Cortex of kidney (tissue), 1 donor: ENCODE results near the gene WDR7.

Source experiments
- DNase-seq: peaks from one replicate; lab custom pipeline; 2025; lab: John Stamatoyannopoulos, UW

Gene WDR7

DNA sequence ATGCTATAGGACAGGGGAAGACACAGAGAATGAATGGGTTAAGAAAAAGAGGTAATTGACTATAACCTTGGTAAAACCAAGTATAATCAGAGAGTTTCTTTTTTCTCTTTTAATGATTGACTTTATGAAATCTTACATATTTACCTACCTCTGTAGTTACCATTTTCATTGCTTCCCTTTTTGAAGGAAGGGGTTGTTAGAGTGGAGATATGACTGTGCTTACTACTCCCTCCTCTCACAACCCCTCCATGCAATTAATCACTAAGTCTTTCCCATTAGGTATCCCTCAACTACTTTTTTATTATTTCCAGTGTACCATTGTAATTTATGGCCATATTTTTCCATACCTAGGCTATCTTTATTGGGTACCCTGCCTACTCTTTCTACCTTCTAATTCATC lies 71.4 kb downstream of the WDR7 start:
- DNase-seq, result no peak

DNA sequence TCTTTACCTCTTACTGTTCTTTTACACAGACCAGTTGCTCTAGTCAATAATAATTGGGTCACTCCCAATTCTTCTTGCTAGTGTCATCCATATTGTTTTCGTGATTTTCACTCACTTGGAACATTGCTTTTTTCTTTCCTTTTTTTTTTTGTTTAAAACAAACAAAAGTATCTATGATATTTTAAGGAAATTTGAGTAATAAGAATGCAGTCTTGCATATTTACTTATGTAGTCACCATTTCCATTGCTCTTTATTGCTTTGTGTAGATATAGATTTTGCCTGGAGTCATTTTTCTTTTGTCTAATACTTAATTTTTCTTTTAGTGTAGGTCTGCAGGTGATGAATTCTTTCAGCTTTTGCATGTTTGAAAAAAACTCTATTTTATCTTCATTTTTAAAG lies 71.9 kb downstream of the WDR7 start:
- DNase-seq, result no peak

DNA sequence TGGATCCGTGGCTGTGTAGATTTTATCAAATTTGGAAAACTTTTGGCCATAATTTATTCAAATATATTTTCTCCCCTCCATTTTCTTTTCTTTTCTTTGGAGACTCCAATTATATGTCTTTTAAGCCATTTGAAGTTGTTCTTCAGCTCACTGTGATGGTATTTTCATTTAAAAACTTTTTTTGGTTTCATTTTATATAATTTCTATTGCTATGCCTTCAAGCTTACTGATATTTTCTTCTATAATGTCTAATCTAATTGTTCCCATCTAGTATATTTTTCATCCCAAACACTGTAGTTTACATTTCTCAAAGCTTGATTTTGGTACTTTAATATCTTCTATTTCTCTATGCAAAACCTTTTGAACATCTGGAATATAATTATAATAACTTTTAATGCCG lies 72.5 kb downstream of the WDR7 start:
- no peak for DNase-seq

- DNase-seq, result no peak
These were observed 75.7 kb downstream of the WDR7 start for GRCh38 chr18:56726906-56727305.

DNA sequence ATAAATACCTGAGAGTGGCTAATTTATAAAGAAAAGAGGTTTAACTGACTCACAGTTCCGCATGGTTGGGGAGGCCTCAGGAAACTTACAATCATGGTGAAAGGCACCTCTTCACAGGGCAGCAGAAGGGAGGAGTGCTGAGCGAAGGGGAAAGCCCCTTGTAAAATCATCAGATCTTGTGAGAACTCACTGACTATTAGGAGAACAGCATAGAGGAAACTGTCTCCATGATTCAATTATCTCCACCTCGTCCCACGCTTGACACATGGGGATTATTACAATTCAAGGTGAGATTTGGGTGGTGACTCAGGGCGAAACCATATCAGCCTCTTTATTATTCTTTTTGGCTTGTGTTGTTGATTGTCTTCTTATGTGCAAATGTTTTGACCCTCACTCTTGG lies 76.2 kb downstream of the WDR7 start:
- DNase-seq, result no peak

DNA sequence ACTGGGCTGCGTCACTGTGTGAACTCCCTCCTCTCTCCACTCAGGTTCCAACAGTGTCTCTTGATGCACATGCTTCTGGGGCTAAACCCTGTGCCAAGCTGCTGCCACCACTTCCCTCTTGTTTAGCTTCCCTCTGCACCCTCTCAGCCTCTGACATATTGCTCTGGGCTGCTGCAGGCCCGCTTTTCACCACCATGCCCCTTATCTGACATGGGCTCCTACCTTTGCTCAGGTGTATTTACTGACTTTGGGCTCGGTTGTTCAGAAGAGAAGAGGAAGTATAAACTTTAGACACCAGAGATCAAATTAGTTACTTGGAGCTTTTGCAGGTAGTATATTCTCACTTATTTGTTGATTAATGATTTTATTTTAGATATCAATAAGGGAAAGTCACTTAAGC lies 77.6 kb downstream of the WDR7 start:
- no peak for DNase-seq

- no peak for DNase-seq
These were observed 87.0 kb downstream of the WDR7 start for GRCh38 chr18:56738184-56738583.

- DNase-seq, result no peak
These were observed 88.6 kb downstream of the WDR7 start for GRCh38 chr18:56739731-56740130.

DNA sequence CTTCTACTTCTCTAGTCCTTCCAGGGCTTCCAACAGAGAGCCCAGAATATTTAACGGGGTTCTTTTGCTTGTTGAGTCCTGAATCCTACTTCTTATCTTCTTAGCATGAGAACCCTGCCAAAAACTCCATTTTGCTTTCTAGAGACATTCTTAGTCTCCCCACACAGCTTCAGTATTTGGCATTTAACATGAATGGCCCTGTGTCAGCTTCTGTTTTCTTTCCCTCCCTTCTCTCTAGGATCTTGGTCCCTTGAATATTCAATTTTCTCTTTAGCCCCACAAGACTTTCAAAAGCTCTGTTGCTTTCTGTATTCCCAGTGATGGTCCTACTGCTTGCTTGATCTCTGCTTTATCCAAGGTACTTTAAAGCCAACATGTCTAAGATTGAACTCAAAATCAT lies 89.5 kb downstream of the WDR7 start:
- DNase-seq, result no peak

DNA sequence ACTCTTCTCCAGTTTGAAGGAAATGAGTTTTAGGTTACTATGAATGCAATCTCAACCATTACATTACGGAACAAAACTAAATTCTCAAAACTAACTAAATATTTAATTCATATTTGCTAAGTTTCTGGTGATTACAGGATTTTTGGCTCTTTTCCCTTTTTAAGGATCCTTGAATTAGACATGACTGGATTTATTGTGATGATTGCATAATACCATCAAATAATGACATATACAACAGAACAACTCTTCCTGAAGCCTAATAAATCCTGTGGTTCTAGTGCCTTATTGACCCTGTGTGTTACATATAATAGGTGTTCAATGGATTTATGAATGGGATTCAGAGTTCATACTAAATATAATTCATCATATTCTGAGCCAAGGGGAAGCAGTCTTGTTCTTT lies 90.5 kb downstream of the WDR7 start:
- no peak for DNase-seq

GRCh38 chr18:56743115-56743514 lies 92.0 kb downstream of the WDR7 start:
- DNase-seq, result no peak

DNA sequence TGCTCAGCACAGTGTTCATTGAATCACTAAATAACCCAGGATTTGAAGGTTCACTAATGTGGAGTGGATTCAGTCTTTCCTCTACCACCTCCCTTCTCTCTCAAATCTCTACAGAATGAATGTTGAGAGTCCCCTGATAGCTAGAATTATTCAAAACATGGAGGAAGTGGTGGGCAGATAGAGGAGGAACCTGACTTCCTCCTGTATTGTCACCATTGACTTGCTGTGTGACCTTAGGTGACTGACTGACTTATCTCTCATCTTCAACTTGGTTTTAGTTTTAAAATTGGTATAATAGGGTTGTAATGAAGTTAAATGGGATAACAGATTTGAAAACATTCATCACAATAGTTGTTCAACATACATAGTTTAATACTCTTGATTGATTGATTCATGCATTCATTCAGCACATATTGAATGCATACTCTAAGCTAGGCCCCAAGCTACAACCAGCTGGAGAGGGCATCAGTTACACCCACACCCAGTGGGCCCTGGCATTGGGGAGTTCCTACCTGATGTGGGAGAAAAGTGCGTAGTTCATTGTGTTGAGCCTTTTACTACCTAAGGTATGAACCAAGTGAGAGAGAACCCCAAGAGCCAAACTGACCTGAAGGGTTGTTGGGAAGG lies 96.0 kb downstream of the WDR7 start:
- no peak for DNase-seq

- DNase-seq, result no peak
These were observed 96.7 kb downstream of the WDR7 start for GRCh38 chr18:56747857-56748256.

DNA sequence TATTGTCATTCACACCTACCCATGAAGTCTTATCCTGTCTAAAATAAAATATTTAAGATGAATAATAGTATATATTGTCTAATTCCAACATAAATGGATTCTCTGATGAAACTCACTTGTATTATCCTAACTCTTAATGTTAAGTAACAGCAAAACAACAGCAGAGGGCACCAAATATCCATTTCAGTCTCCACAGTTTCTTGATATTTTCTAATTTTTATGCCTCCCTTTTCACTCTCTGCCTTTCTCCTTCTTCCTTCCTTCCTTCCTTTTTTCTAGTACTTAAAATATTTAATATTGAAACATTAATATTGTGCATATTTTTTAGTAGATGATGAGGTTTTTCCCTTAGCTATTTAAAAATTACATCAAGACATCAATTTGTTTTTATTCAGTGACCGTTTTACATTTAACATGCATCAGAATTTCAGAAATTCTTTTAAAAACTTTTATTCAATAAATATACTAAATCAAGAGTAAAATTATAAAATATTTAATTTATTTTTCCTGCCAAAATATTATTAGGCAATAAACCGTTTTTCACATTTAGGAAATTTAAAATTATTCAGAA lies 97.6 kb downstream of the WDR7 start:
- no peak for DNase-seq

DNA sequence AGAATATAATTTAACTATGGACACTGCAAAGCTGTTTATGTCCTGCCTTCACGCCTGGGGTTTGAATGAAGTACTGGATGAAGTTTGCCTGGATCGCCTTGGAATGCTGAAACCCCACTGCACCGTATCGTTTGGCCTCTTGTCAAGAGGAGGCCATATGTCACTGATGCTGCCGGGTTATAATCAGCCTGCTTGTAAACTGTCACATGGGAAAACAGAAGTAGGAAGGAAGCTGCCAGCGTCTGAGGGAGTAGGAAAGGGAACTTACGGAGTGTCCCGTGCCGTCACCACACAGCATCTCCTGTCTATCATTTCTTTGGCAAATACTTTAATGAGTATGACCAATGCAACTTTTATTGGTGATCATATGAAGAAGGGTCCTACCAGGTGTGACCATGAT lies 105.8 kb downstream of the WDR7 start:
- DNase-seq, result no peak

DNA sequence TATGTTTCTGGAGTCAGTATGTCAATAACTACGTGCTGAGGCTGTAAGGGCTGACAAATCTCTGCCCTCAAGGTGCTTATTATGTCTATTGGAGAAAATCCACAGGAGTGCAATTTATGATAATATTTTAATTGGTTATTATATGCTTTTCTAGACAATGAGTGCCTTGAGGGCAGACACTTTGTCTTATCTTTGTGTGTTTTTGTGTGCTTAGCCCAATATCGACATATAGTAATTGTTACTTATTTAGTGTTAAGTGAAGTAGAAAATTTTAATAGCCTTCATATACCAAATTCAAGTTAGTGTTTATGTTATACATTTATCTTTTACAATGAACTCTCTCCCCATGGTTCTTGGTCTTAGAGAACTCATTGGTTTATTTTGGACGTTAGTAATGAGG lies 118.9 kb downstream of the WDR7 start:
- DNase-seq, result no peak

GRCh38 chr18:56770873-56771272 lies 119.7 kb downstream of the WDR7 start:
- no peak for DNase-seq

GRCh38 chr18:56775701-56776100 lies 124.5 kb downstream of the WDR7 start:
- DNase-seq, result no peak

- DNase-seq, result no peak
These were observed 136.2 kb downstream of the WDR7 start for GRCh38 chr18:56787390-56787789.

GRCh38 chr18:56789004-56789888 lies 138.1 kb downstream of the WDR7 start:
- DNase-seq, result no peak

DNA sequence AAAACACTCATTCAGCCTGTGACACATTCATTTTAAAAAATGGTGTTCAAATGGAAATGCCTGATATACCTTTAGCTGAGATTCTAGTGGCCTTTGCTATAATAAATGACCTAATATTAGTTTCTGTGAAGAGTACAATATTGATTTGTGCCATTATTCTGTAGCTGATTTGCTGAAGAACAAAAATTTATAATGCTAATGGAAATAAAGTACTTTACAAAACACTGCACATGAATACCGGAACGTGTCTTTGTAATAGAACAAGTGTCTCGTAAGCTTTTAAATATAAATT lies 138.7 kb downstream of the WDR7 start:
- no peak for DNase-seq

DNA sequence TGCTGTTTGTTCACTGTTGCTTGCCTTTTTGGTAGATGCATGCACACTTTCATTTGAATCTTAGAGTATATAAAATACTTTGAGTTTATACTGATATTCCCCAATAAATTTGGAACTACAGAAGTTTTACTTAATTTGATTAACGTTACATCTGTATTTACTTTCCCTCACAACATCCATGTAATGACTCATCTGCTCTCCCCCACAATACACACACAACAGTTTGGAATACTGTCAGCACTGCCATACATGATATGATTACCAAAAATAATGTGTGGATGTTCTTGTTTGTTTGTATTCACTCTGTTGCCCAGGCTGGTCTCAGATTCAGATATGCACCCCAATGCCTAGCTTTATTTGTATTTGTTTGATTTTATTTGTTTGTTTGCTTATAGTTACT lies 144.2 kb downstream of the WDR7 start:
- DNase-seq, result no peak

DNA sequence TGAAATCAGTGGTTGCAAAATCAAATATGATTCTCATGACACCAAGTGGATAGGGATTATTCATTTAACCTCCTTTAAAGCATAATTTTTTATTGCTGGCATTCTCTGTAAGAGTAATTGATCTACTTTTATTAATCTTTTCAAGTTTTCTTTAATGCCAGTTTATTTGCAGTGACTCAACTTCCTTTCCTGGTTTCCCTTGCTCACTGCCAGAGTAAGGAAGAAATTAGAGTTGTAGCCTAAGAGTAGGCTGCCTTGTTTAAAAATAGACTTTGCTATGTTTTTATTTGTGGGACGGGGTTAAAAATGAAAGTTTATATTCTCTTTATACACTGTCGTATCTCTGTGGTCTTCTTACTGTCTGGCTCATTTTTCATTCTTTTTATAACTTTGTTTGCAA lies 148.6 kb downstream of the WDR7 start:
- no peak for DNase-seq

DNA sequence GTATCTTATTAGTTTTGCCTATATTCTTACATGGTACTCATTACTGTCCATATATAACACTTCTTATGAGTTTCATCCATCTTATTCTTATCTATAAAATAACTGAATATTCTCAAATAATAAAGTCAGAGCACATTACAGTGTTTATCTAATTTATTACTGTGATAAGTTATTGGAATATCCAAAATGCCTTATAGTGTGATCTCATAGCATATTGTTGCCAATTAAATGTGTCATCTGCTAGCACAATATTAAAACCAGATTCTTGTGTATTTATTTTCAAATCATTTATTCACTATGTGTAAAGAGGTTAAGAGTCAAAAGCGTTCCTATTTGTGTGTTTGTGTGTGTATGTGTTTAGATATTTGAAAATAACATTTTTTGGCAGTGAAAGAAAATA lies 151.9 kb downstream of the WDR7 start:
- DNase-seq, result no peak
